MM.1S (cell line): ENCODE results near the gene ARAP2.

ENCODE experiments used
- EZH2 ChIP-seq: fragments of 300-600 bp; sonication (generic); optimal IDR thresholded peaks from 2 replicates; pipeline ENCODE3; 2017; ENCODE audit warnings: low read depth, mild to moderate bottlenecking, antibody characterized with exemption, low read length, mixed read lengths
- EZH2phosphoT487 ChIP-seq: fragments of 300-600 bp; sonication (generic); IDR thresholded peaks from 2 replicates; pipeline ENCODE4 v1.6.1; 2018; ENCODE audit warnings: antibody characterized with exemption, low read length

- TF ChIP-seq EZH2 (no peak), EZH2phosphoT487 (no peak)
Measured at GRCh38 chr4:36220776-36221175, 23.5 kb downstream of the ARAP2 start.
